Measurements from ENCODE around the gene RHOC.

RHOC gene

GRCh38 chr1:112666946-112667345 is 40.0 kb downstream of the RHOC start:
- TF ChIP-seq CTCF (conservative IDR thresholded peaks at IDR 0.05; ENCODE audit: low read length): no peak
- H3K4me3 ChIP-seq (ENCODE audit: low read length): no peak overlapping the region
- DNase-seq (ENCODE audit: low read depth): no peak

DNA sequence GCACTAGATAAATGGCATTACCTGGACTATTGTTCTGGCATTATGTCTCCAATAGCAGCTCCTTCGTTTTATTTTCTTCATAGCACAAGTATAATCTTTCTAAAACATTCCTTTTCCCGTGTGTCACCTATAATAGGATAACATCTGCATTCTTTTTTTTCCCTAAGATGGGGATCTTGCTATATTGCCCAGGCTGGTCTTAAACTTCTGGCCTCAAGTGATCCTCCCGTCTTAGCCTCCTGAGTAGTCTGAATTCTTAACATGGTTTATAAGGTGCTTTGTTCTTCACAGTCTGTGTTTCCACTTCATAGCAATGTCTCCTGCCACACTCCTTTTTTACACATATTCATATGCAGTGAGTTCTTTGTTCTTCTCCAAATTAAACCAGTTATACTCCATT is 41.1 kb downstream of the RHOC start:
- no peak for TF ChIP-seq CTCF (conservative IDR thresholded peaks at IDR 0.05; ENCODE audit: low read length)
- DNase-seq (ENCODE audit: low read depth): no peak
- no peak overlapping the region for H3K4me3 ChIP-seq (ENCODE audit: low read length)

GRCh38 chr1:112651205-112651604 is 55.7 kb downstream of the RHOC start:
- TF ChIP-seq CTCF (conservative IDR thresholded peaks at IDR 0.05; ENCODE audit: low read length): no peak

More at GRCh38 chr1:112651205-112651604, 55.7 kb downstream of the RHOC start:
- no peak for DNase-seq (ENCODE audit: low read depth)
- no peak overlapping the region for H3K4me3 ChIP-seq (ENCODE audit: low read length)
